ENCODE data around the gene CDH20.

- TF ChIP-seq, protein P1, sequence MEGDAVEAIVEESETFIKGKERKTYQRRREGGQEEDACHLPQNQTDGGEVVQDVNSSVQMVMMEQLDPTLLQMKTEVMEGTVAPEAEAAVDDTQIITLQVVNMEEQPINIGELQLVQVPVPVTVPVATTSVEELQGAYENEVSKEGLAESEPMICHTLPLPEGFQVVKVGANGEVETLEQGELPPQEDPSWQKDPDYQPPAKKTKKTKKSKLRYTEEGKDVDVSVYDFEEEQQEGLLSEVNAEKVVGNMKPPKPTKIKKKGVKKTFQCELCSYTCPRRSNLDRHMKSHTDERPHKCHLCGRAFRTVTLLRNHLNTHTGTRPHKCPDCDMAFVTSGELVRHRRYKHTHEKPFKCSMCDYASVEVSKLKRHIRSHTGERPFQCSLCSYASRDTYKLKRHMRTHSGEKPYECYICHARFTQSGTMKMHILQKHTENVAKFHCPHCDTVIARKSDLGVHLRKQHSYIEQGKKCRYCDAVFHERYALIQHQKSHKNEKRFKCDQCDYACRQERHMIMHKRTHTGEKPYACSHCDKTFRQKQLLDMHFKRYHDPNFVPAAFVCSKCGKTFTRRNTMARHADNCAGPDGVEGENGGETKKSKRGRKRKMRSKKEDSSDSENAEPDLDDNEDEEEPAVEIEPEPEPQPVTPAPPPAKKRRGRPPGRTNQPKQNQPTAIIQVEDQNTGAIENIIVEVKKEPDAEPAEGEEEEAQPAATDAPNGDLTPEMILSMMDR (IDR thresholded peaks at IDR 0.05): no peak
- TF ChIP-seq POLR2A (IDR thresholded peaks at IDR 0.05): no peak
- no peak for TF ChIP-seq POLR2AphosphoS5 (IDR thresholded peaks at IDR 0.05; ENCODE audit: insufficient read depth in 1 of 2, low read depth in 1 of 2)
Measured at GRCh38 chr18:61583548-61583947, 250.3 kb downstream of the CDH20 start.

Data from vagina (tissue), 2 donors.